GM12874 (cell line): ENCODE measurements around the gene CPEB4.

Experiments used
- CTCF ChIP-seq: IDR thresholded peaks from 2 replicates; pipeline ENCODE4 v1.5.1; 2011; ENCODE audit warnings: low read depth, mild to moderate bottlenecking, control low read depth, low read length, moderate library complexity; ENCODE audit not compliant: insufficient read depth

Gene CPEB4

GRCh38 chr5:173848986-173849596, 39.1 kb upstream of the CPEB4 start:
- TF ChIP-seq CTCF: no peak

DNA sequence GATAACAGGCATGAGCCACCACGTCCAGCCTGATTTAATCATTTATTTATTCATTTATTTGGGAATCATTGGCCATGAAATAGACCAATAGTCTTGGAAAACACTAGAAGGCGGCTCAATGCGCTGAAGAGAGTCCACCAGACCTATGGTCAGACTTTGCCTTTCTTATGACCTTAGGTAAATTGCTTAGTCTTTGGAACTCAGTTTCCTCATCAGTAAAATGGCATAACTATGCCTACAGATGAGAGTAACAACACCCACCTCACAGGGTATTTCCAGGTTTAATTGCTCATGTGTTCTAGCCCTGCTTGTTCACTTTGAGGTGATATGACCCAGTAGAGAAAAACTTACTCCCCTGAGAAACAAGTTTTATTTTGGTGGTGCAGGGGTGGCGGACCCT, 38.2 kb upstream of the CPEB4 start:
- TF ChIP-seq CTCF: no peak

DNA sequence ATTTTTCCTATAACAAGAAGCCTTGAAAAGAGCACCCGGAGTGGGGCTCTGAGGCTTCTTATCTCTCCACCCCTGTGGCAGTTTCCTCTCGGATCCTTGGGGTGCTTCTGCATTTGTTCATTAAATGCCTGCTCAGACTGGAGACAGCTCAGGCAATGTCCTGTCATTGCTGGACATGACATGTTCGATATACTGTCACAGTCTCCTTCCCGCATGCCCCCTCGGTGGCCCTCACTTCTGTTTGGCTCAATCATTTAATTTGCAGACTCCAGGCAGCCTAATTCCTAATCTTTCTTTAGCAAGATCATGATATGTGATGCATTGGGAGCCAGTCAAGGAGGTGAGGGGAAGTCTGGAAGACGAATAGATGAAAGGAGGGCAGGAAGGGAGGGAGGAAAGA, 37.5 kb upstream of the CPEB4 start:
- no peak for TF ChIP-seq CTCF

DNA sequence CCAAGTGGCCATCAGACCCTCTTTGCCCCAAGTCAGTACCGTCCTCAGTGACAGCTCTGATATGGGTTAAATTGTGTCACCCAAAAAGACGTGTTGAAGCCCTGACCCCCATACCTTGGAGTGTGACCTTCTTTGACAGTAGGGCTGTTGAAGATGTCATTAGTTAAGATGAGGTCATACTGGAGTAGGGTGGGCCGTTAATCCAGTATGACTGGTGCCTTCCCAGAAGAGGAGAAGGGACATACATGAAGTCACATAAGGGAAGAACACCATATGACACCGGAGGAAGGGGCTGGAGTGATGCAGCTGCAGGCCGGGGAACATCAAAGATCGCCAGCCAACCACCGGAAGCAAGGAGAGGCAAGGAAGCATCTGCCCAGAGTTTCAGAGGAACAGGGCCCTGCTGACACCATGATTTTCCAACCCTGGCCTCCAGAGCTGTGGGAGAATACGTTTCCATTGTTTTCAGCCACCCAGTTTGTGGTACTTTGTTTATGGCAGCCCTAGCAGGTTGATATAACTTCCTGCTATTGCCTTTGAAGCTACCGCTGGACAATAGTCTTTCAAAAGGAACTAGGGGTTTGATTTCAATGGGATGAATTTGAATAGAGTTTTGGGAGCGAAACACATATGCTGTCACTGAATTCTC, 36.4 kb upstream of the CPEB4 start:
- TF ChIP-seq CTCF: no peak

GRCh38 chr5:173852790-173853359, 35.3 kb upstream of the CPEB4 start:
- no peak for TF ChIP-seq CTCF

GRCh38 chr5:173853370-173854131, 34.6 kb upstream of the CPEB4 start:
- no peak for TF ChIP-seq CTCF
